GM20000 (cell line): ENCODE measurements around the gene TEF.

ENCODE experiments used
- DNase-seq: peaks from one replicate; pipeline ENCODE4 v3.0.0; 2012; ENCODE audit warnings: low spot score
- TF ChIP-seq, protein P1 (sequence below): IDR thresholded peaks from 2 replicates; pipeline ENCODE4 v1.5.1; 2012; ENCODE audit warnings: mild to moderate bottlenecking, control low read depth; ENCODE audit errors: extremely low read depth, missing control alignments

TEF gene

DNA sequence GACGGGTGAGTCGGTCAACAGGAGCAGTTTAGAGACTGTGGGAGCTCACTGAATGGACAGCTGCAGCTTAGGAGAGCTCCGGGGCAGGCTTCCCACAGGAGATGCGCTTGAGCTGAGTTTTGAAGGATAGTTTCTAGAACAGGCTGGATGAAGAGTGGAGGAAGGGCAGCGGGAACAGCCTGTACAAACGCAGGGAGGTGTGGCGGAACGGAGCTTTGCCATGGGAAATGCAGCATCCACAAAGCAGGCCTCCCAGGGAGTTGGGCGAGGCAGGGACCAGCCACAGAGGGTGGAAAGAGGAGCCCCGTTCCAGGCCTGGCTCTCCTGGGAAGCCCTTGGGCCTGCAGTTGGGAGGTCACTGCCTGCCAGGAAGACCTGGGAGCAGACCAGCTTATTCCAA lies 26.8 kb upstream of the TEF start:
- TF ChIP-seq, protein P1, sequence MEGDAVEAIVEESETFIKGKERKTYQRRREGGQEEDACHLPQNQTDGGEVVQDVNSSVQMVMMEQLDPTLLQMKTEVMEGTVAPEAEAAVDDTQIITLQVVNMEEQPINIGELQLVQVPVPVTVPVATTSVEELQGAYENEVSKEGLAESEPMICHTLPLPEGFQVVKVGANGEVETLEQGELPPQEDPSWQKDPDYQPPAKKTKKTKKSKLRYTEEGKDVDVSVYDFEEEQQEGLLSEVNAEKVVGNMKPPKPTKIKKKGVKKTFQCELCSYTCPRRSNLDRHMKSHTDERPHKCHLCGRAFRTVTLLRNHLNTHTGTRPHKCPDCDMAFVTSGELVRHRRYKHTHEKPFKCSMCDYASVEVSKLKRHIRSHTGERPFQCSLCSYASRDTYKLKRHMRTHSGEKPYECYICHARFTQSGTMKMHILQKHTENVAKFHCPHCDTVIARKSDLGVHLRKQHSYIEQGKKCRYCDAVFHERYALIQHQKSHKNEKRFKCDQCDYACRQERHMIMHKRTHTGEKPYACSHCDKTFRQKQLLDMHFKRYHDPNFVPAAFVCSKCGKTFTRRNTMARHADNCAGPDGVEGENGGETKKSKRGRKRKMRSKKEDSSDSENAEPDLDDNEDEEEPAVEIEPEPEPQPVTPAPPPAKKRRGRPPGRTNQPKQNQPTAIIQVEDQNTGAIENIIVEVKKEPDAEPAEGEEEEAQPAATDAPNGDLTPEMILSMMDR, result no peak
- no peak for DNase-seq

DNA sequence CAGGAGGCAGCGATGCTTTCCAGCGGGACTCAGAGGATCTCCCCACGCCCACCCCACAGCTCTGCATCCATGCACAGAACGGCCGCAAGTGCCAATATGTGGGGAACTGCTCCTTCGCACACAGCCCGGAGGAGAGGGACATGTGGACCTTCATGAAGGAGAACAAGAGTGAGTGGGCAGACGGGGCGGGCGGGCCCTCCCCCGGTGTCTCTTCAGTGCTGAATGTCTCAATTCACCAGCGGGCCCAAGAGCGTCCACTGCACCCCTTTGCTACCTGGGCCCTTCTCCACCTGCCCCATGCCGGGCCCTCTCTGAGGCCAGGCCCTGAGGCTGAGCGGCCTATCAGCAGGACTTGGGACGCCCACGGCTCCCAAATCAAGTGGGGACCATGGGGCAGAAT lies 25.8 kb upstream of the TEF start:
- no peak for DNase-seq
- TF ChIP-seq, protein P1, result no peak

DNA sequence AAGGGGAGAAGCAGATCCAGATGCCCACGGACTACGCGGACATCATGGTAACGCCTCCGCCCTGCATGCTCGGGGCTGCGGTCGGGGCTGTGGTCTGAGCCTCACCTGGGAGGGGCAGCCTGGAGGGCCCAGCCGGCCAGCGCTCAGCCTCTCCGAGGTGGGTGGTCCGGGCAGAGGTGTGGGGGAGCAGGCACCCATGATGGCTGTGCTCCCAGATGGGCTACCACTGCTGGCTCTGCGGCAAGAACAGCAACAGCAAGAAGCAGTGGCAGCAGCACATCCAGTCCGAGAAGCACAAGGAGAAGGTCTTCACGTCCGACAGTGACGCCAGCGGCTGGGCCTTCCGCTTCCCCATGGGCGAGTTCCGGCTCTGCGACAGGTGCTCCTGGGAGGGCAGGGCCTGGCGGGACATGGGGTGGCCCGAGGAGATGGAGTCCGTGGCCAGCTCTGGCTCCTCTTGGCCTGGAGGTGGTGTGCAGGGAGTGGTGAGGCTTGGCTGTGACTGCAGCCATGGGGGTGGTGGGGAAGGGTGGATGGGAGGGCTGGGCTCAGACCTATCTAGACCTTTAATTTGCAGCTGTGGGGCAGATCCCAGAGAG lies 25.2 kb upstream of the TEF start:
- TF ChIP-seq, protein P1, result no peak
- DNase-seq, result no peak

DNA sequence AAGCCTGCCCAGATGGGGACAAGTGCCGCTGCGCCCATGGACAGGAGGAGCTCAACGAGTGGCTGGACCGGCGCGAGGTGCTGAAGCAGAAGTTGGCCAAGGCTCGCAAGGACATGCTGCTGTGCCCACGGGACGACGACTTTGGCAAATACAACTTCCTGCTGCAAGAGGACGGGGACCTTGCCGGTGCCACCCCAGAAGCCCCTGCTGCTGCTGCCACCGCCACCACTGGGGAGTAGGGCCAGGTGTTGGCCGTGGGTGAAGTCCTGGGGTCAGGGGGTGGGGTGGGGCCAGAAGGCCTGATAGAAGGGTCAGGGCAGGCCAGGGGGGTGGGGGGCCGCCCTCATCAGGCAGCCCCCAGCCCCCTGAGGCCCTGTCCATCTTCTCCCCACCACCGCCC lies 24.6 kb upstream of the TEF start:
- DNase-seq, result no peak
- TF ChIP-seq, protein P1, result no peak

DNA sequence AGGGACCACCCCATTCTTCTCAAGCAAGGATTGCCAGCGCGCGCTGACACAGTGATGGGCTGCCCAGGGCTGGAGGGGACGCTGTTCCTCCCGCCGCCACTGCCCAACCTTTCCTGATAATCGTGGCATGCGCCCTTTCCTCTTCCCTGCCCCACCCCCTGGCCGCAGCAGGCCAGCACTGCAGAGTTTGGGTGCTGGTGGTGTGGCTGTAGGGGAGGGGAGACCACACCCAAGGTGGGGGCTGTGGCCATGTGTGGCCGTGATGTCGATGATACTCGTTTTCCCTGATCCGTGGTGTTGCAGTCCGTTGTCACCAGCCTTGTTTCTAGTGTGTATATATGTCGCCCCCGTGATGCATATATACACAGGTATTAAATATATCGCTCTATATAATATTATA lies 22.8 kb upstream of the TEF start:
- DNase-seq, result no peak
- TF ChIP-seq, protein P1, result no peak

DNA sequence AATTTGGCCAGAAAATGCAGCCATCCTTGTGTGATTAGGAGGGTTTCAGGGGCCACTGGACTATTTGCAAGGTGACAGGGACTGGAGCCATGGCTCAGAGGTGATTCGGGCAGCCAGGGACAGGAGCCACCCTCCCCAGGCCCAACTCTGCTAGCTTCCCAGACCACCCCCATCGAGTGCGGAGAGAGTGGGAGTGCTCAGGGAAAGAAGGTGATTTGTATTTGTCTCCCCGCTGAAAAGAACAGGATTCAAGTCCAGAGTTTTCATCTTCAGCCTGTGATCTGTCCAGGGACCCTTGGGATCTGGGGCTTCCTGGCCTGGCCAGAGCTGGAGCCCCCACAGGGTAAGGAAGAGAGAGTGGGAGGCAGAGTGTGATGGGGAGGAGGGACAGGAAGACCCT lies 22.4 kb upstream of the TEF start:
- TF ChIP-seq, protein P1, result no peak
- no peak for DNase-seq

DNA sequence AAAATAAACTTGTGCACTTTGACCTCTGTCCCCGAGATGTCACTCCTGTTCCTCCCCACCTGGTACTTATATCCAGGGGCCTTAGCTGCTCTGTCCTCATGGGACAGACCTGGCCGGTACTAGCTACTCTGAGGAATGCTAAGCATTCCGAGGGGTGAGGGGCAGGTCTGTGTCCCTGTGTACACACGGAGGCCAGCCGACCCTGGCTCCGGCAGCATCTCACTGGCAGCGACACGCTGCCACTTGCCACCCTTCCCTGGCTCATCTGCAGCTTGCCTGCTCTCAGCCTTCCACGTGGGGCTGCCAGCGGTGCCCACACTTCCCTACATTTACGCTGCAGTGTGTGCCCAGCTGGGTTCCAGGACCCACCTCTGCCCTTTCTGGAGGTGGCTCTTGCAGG lies 21.6 kb upstream of the TEF start:
- no peak for DNase-seq
- TF ChIP-seq, protein P1, result no peak
